Activated B cell treated with CpG ODN at 0.5 μM for 24 hours (primary cell): Measurements from ENCODE around the gene CAPN13. TPM values are rescaled to one million over a fixed set of nuclear protein-coding genes. Genes with fewer than 3 reads are reported as not detected.

Source experiments
- ATAC-seq: fragments of 200-7000 bp; cut with Tn5 transposase; one replicate; pipeline ENCODE4 v1.10.0; 2021; ENCODE audit warnings: low read depth, mild to moderate bottlenecking, moderate library complexity
- CTCF ChIA-PET: fragments of 350-600 bp; sonication (Branson Sonifier 250); formaldehyde crosslinking; loops from one replicate; lab custom pipeline; 2021; ENCODE audit warnings: antibody characterized with exemption; lab: Charles Lee
- POLR2A ChIA-PET: fragments of 350-600 bp; sonication (Branson Sonifier 250); formaldehyde crosslinking; loops from one replicate; lab custom pipeline; 2021; ENCODE audit warnings: antibody characterized with exemption; lab: Charles Lee
- DNase-seq: peaks from one replicate; pipeline ENCODE4 v3.0.0; 2022
- H3K27ac Mint-ChIP-seq: one replicate; pipeline ENCODE4 v1.8.0; 2020; ENCODE audit warnings: mixed read lengths
- H3K27me3 Mint-ChIP-seq: one replicate; pipeline ENCODE4 v1.8.0; 2021; ENCODE audit warnings: mixed read lengths
- H3K36me3 Mint-ChIP-seq: one replicate; pipeline ENCODE4 v1.8.0; 2021; ENCODE audit warnings: low read depth, mixed read lengths
- H3K4me1 Mint-ChIP-seq: one replicate; pipeline ENCODE4 v1.8.0; 2021; ENCODE audit warnings: mixed read lengths
- H3K4me3 Mint-ChIP-seq: one replicate; pipeline ENCODE4 v1.8.0; 2020; ENCODE audit warnings: mild to moderate bottlenecking, mixed read lengths
- H3K9me3 Mint-ChIP-seq: one replicate; pipeline ENCODE4 v1.8.0; 2020; ENCODE audit warnings: mixed read lengths
- intact Hi-C: fragments of 100-400 bp; cut with micrococcal nuclease; formaldehyde crosslinking; loops from one replicate; pipeline ENCODE4 v1.15.1; 2024
- total RNA-seq: library from RNA; stranded (reverse); gene quantifications from 2 replicates; pipeline ENCODE4 v1.2.3, GENCODE V29; 2022
- TF ChIP-seq, protein P1 (sequence below): fragments of 200-600 bp; IDR thresholded peaks from one replicate; pipeline ENCODE4 v1.8.0; 2022; ENCODE audit warnings: antibody characterized with exemption, mild to moderate bottlenecking

Gene CAPN13
- total RNA-seq, 1 donor from 2014 or later = not detected

GRCh38 chr2:30710016-30710415, 97.2 kb downstream of the CAPN13 start:
- peaks cover 11% of the 10 kb centered on the region for H3K4me1 Mint-ChIP-seq
- no peak for DNase-seq
- no peak overlapping the region for H3K27ac Mint-ChIP-seq

GRCh38 chr2:30709516-30709915, 97.7 kb downstream of the CAPN13 start:
- Mint-ChIP-seq H3K4me1 (peaks cover 11% of the 10 kb centered on the region), H3K4me3 (no peak overlapping the region), H3K27me3 (no peaks in the 10 kb centered on the region), H3K27ac (no peak overlapping the region), H3K36me3 (no peaks in the 10 kb centered on the region), H3K9me3 (no peaks in the 10 kb centered on the region)
- intact Hi-C loops = loop anchor here (5.0 kb wide), 1 partner anchor 232 kb away; no protein-coding TSS in a partner anchor
- TF ChIP-seq, protein P1, sequence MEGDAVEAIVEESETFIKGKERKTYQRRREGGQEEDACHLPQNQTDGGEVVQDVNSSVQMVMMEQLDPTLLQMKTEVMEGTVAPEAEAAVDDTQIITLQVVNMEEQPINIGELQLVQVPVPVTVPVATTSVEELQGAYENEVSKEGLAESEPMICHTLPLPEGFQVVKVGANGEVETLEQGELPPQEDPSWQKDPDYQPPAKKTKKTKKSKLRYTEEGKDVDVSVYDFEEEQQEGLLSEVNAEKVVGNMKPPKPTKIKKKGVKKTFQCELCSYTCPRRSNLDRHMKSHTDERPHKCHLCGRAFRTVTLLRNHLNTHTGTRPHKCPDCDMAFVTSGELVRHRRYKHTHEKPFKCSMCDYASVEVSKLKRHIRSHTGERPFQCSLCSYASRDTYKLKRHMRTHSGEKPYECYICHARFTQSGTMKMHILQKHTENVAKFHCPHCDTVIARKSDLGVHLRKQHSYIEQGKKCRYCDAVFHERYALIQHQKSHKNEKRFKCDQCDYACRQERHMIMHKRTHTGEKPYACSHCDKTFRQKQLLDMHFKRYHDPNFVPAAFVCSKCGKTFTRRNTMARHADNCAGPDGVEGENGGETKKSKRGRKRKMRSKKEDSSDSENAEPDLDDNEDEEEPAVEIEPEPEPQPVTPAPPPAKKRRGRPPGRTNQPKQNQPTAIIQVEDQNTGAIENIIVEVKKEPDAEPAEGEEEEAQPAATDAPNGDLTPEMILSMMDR = no peak
- ChIA-PET CTCF (interaction anchor here (0.9 to 13.7 kb wide), 6 partner anchors 161 to 623 kb away, joined by 3 to 514 read pairs (median 88); no protein-coding TSS in a partner anchor), POLR2A (interaction anchor here (1.1 to 1.2 kb wide), 2 partner anchors 501 to 545 kb away, joined by 4 to 6 read pairs; no protein-coding TSS in a partner anchor)
- no peak for ATAC-seq
- no peak for DNase-seq

More at GRCh38 chr2:30710016-30710415, 97.2 kb downstream of the CAPN13 start:
- no peak overlapping the region for H3K4me3 Mint-ChIP-seq
- H3K36me3 Mint-ChIP-seq = no peaks in the 10 kb centered on the region
- ChIA-PET CTCF (interaction anchor here (0.9 to 13.7 kb wide), 6 partner anchors 161 to 622 kb away, joined by 3 to 514 read pairs (median 88); no protein-coding TSS in a partner anchor), POLR2A (interaction anchor here (0.5 to 1.1 kb wide), 2 partner anchors 501 to 512 kb away, joined by 3 to 4 read pairs; no protein-coding TSS in a partner anchor)
- TF ChIP-seq, protein P1 = no peak
- no peaks in the 10 kb centered on the region for H3K9me3 Mint-ChIP-seq
- H3K27me3 Mint-ChIP-seq = no peaks in the 10 kb centered on the region
- ATAC-seq = no peak
- intact Hi-C loops = loop anchor here (2.0 to 5.0 kb wide), 3 partner anchors 507 to 1353 kb away; partner anchors contain the start of genes CAPN14 and SPAST

- H3K36me3 Mint-ChIP-seq = no peaks in the 10 kb centered on the region
- DNase-seq = no peak
- TF ChIP-seq, protein P1 = no peak
- peaks cover 3% of the 10 kb centered on the region for H3K9me3 Mint-ChIP-seq
- POLR2A ChIA-PET = interaction anchor here (1.2 kb wide), 1 partner anchor 544 kb away, joined by 6 read pairs; no protein-coding TSS in a partner anchor
- CTCF ChIA-PET = interaction anchor here (1.4 to 13.7 kb wide), 4 partner anchors 233 to 624 kb away, joined by 3 to 514 read pairs (median 224); no protein-coding TSS in a partner anchor
- ATAC-seq = no peak
- no peaks in the 10 kb centered on the region for H3K27me3 Mint-ChIP-seq
- no peak overlapping the region for H3K4me3 Mint-ChIP-seq
- H3K27ac Mint-ChIP-seq = no peak overlapping the region
- H3K4me1 Mint-ChIP-seq = peaks cover 9% of the 10 kb centered on the region
- intact Hi-C loops = loop anchor here (5.0 kb wide), 1 partner anchor 231 kb away; no protein-coding TSS in a partner anchor
Observed at GRCh38 chr2:30708491-30709290, 98.6 kb downstream of the CAPN13 start.

GRCh38 chr2:30707304-30707903, 99.8 kb downstream of the CAPN13 start:
- no peaks in the 10 kb centered on the region for H3K36me3 Mint-ChIP-seq

More at GRCh38 chr2:30707304-30707903, 99.8 kb downstream of the CAPN13 start:
- Mint-ChIP-seq H3K4me3 (no peak overlapping the region), H3K4me1 (peaks cover 4% of the 10 kb centered on the region), H3K9me3 (peaks cover 14% of the 10 kb centered on the region), H3K27ac (no peak overlapping the region), H3K27me3 (no peaks in the 10 kb centered on the region)
- TF ChIP-seq, protein P1 = no peak
- intact Hi-C loops = loop anchor here (1.0 to 5.0 kb wide), 7 partner anchors 204 to 616 kb away; no protein-coding TSS in a partner anchor
- ATAC-seq (no peak), DNase-seq (no peak)
- ChIA-PET CTCF (interaction anchor here (0.9 to 13.7 kb wide), 10 partner anchors 12 to 627 kb away, joined by 3 to 514 read pairs (median 5); no protein-coding TSS in a partner anchor), POLR2A (interaction anchor here (3.2 kb wide), 1 partner anchor 542 kb away, joined by 18 read pairs; no protein-coding TSS in a partner anchor)
